Sigmoid colon (tissue), 7 donors: Measurements from ENCODE around the gene CDX1. TPM values are rescaled to one million over a fixed set of nuclear protein-coding genes. Genes with fewer than 3 reads are reported as not detected.

Experiments used
- DNase-seq: peaks from one replicate; pipeline ENCODE4 v3.0.0-alpha.2; 2019
- H3K27ac ChIP-seq, 4 donors: fragments of 200-600 bp; sonication (generic); one replicate each; pipeline ENCODE4 v1.5.1; 2016 to 2019; ENCODE audit warnings: mild to moderate bottlenecking in 1 of 4
- H3K27me3 ChIP-seq, 3 donors: fragments of 200-600 bp; sonication (generic); one replicate each; pipeline ENCODE4 v1.5.1; 2019; ENCODE audit warnings: mild to moderate bottlenecking in 1 of 3
- H3K36me3 ChIP-seq, 4 donors: fragments of 200-600 bp; sonication (generic); one replicate each; pipeline ENCODE4 v1.5.1; 2016 to 2019
- H3K4me1 ChIP-seq, 4 donors: fragments of 200-600 bp; sonication (generic); one replicate each; pipeline ENCODE4 v1.5.1; 2017 to 2019
- H3K4me3 ChIP-seq, 4 donors: fragments of 200-600 bp; sonication (generic); one replicate each; pipeline ENCODE4 v1.5.1; 2017 to 2019; ENCODE audit warnings: mild to moderate bottlenecking in 2 of 4, moderate library complexity in 1 of 4
- H3K9me3 ChIP-seq, 4 donors: fragments of 200-600 bp in 3 of 4; sonication (generic) in 3 of 4; one replicate each; pipeline versions ENCODE4 v1.5.1 to v1.6.1; 2013 to 2019
- CTCF ChIP-seq, 4 experiments: fragments of 450-650 bp in 3 of 4; fragments of 200-600 bp in 1 of 4; IDR thresholded peaks; one replicate each; pipeline ENCODE4 v1.5.1; 2016 to 2019; ENCODE audit warnings: antibody characterized with exemption in 4 of 4, mild to moderate bottlenecking in 3 of 4, moderate library complexity in 2 of 4
- EP300 ChIP-seq, 4 donors: sonication (generic); formaldehyde crosslinking; IDR thresholded peaks; one replicate each; pipeline ENCODE4 v1.6.1; 2017; ENCODE audit warnings: antibody characterized with exemption in 4 of 4
- POLR2A ChIP-seq, 2 donors: fragments of 450-650 bp; IDR thresholded peaks; one replicate each; pipeline ENCODE4 v1.6.1; 2016; ENCODE audit warnings: antibody characterized with exemption in 2 of 2, mild to moderate bottlenecking in 2 of 2, moderate library complexity in 2 of 2
- POLR2AphosphoS5 ChIP-seq, 4 donors: sonication (generic); formaldehyde crosslinking; IDR thresholded peaks; one replicate each; pipeline ENCODE4 v1.6.1; 2017; ENCODE audit warnings: antibody characterized with exemption in 4 of 4
- WGBS, 2 donors: extraction: QIAGEN DNeasy Blood & Tissue Kit; methylation state at CpG; one replicate each; pipeline ENCODE4 v1.1.7; 2013; 5-methylcytosine and 5-hydroxymethylcytosine counted together
- intact Hi-C: fragments of 100-400 bp; cut with DNase I; formaldehyde crosslinking; loops from one replicate; pipeline ENCODE4 v1.15.1; 2023
- polyA plus RNA-seq, 3 donors: library from polyadenylated mRNA; stranded (reverse); fragments of 200-250 nt; gene quantifications; one replicate each; pipeline ENCODE4 v1.2.3, GENCODE V29; 2013
- total RNA-seq, 4 donors: library from RNA; depleted of rRNA; stranded (reverse); fragments of >200 nt; gene quantifications; one replicate each; pipeline ENCODE4 v1.1.0, GENCODE V29; 2016
- donor health status: healthy with polysubstance abuse.
- donor health status: Bipolar disorder and iron deficiency.
- donor health status: healthy.

CDX1 gene
- total and polyA plus RNA-seq, 7 donors, result 0.71 to 455 (median 325) TPM; not detected in 2

GRCh38 chr5:150175076-150175475, 8.5 kb downstream of the CDX1 start:
- H3K4me1 ChIP-seq, result peaks cover 0 to 7% (median 0%) of the 10 kb centered on the region in 4 donors
- no peak for TF ChIP-seq POLR2A (IDR thresholded peaks at IDR 0.05)
- no peak for TF ChIP-seq POLR2AphosphoS5 (IDR thresholded peaks at IDR 0.05)
- no peak for TF ChIP-seq CTCF (IDR thresholded peaks at IDR 0.05)
- no peak for TF ChIP-seq EP300 (IDR thresholded peaks at IDR 0.05)
- H3K36me3 ChIP-seq, result no peaks in the 10 kb centered on the region
- H3K9me3 ChIP-seq, result no peaks in the 10 kb centered on the region
- peaks cover 0 to 4% (median 0%) of the 10 kb centered on the region in 3 donors for H3K27me3 ChIP-seq
- intact Hi-C loops, result no loop called here
- H3K27ac ChIP-seq, result no peak overlapping the region
- H3K4me3 ChIP-seq, result no peak overlapping the region
- WGBS, 2 donors, result 24 to 55% methylated on average over 1 of the region's 1 CpG
- DNase-seq, result no peak

- TF ChIP-seq POLR2AphosphoS5 (IDR thresholded peaks at IDR 0.05), result no peak
- no peak for TF ChIP-seq POLR2A (IDR thresholded peaks at IDR 0.05)
- TF ChIP-seq EP300 (IDR thresholded peaks at IDR 0.05), result no peak
- TF ChIP-seq CTCF (IDR thresholded peaks at IDR 0.05), result peak in 2 of 4 experiments; percentile 14 to 17
- DNase-seq, result no peak
- Histone ChIP-seq H3K4me1 (peaks cover 0 to 11% (median 1%) of the 10 kb centered on the region in 4 donors), H3K4me3 (no peak overlapping the region), H3K36me3 (no peaks in the 10 kb centered on the region), H3K27me3 (peaks cover 0 to 4% (median 0%) of the 10 kb centered on the region in 3 donors), H3K27ac (no peak overlapping the region), H3K9me3 (no peaks in the 10 kb centered on the region)
- intact Hi-C loops, result no loop called here
- WGBS, 2 donors, result 47 to 75% methylated on average over 5 of the region's 5 CpGs
These were observed 9.0 kb downstream of the CDX1 start for GRCh38 chr5:150175536-150175935.

GRCh38 chr5:150176745-150177477, 10.3 kb downstream of the CDX1 start:
- Histone ChIP-seq H3K9me3 (no peaks in the 10 kb centered on the region), H3K4me1 (peaks cover 0 to 13% (median 6%) of the 10 kb centered on the region in 4 donors), H3K27ac (no peak overlapping the region), H3K36me3 (no peaks in the 10 kb centered on the region), H3K27me3 (no peaks in the 10 kb centered on the region), H3K4me3 (no peak overlapping the region)
- intact Hi-C loops, result no loop called here
- no peak for TF ChIP-seq CTCF (IDR thresholded peaks at IDR 0.05)
- TF ChIP-seq POLR2AphosphoS5 (IDR thresholded peaks at IDR 0.05), result no peak
- TF ChIP-seq POLR2A (IDR thresholded peaks at IDR 0.05), result no peak
- no peak for TF ChIP-seq EP300 (IDR thresholded peaks at IDR 0.05)
- no peak for DNase-seq
- WGBS, 2 donors, result 24 to 60% methylated on average over 8 of the region's 8 CpGs

- WGBS, 2 donors, result 21 to 72% methylated on average over 4 of the region's 4 CpGs
- H3K27me3 ChIP-seq, result no peaks in the 10 kb centered on the region
These were observed 11.1 kb downstream of the CDX1 start for GRCh38 chr5:150177721-150178120.

More at GRCh38 chr5:150177721-150178120, 11.1 kb downstream of the CDX1 start:
- H3K4me3 ChIP-seq, result no peak overlapping the region
- no peak overlapping the region for H3K27ac ChIP-seq
- TF ChIP-seq POLR2A (IDR thresholded peaks at IDR 0.05) (no peak), EP300 (IDR thresholded peaks at IDR 0.05) (no peak), CTCF (IDR thresholded peaks at IDR 0.05) (no peak), POLR2AphosphoS5 (IDR thresholded peaks at IDR 0.05) (no peak)
- H3K4me1 ChIP-seq, result peaks cover 0 to 13% (median 6%) of the 10 kb centered on the region in 4 donors
- no peaks in the 10 kb centered on the region for H3K36me3 ChIP-seq
- no peak for DNase-seq
- intact Hi-C loops, result no loop called here
- H3K9me3 ChIP-seq, result no peaks in the 10 kb centered on the region
